Measurements from ENCODE around the gene TKFC.

TKFC gene

DNA sequence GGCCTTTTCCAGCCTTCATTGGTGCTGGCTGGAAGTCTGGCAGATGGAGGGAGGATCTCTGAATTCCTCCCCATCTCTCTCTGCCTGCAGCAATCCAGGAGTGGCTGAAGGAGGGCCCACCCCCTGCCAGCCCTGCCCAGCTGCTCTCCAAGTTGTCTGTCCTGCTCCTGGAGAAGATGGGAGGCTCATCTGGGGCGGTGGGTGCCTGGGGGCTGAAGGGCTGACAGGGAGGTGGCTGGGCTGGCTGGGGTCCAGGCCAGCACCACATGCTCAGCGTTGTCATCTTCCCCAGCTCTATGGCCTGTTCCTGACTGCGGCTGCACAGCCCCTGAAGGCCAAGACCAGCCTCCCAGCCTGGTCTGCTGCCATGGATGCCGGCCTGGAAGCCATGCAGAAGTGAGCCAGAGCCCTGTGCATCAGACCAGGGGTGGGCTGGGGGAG is 12.2 kb downstream of the TKFC start:
- no peak for DNase-seq (ENCODE audit: low spot score)

- peak; percentile 84 for DNase-seq (ENCODE audit: low spot score)
These were observed 13.2 kb downstream of the TKFC start for GRCh38 chr11:61345954-61346843.

GRCh38 chr11:61347916-61348461 is 15.0 kb downstream of the TKFC start:
- DNase-seq (ENCODE audit: low spot score): no peak

DNA sequence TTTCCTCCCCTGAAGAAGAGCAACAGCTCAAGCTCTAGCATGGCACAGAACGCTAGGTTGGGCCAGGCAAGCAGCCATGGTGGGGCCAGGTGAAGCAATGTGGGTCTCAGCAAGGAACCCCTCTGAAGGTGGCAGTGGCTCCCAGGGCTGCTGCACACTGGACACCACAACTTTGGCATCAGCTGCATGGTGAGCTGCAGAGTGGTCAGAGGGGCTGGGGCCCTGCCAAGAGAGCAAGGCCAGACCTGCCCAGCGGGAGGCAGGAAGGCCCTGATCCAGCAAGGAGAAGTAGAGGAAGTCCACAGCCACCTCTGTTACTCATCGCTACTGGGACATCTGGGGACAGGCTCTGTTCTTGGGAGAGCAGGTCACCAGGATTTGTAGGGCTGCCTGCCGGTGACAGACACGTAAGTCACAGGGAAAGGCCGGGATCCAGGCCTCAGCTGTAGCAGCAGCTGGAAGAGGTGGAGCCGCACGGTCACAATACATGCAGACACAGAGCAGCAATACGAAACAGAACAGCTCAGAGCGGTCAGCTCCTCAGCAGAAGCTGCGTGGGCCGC is 16.2 kb downstream of the TKFC start:
- no peak for DNase-seq (ENCODE audit: low spot score)

DNA sequence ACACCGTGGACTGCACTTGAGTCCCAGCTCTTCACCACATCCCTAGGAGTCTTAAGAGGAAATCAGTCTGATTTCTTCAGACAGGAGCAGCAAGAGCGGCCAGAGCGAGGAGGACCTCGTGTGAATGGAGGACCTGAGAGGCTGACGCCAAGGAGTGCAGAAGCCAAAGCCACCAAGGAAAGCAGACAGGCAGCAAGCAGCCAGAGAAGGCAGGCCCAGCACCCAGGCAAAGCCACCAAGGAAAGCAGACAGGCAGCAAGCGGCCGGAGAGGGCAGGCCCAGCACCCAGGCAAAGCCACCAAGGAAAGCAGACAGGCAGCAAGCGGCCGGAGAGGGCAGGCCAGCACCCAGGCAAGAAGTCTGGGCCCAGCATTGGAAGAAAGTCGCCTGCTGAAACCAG is 16.9 kb downstream of the TKFC start:
- DNase-seq (ENCODE audit: low spot score): no peak

GRCh38 chr11:61350336-61350735 is 17.3 kb downstream of the TKFC start:
- no peak for DNase-seq (ENCODE audit: low spot score)

- no peak for DNase-seq (ENCODE audit: low spot score)
These were observed 17.8 kb downstream of the TKFC start for GRCh38 chr11:61350803-61351202.

- DNase-seq (ENCODE audit: low spot score): no peak
These were observed 19.0 kb downstream of the TKFC start for GRCh38 chr11:61352038-61352437.

- DNase-seq (ENCODE audit: low spot score): peak; percentile 27
These were observed 20.4 kb downstream of the TKFC start for GRCh38 chr11:61353131-61354067.

- DNase-seq (ENCODE audit: low spot score): no peak
These were observed 21.2 kb downstream of the TKFC start for GRCh38 chr11:61354208-61354607.

- DNase-seq (ENCODE audit: low spot score): no peak
These were observed 23.7 kb downstream of the TKFC start for GRCh38 chr11:61356706-61357105.

- DNase-seq (ENCODE audit: low spot score): no peak
These were observed 24.3 kb downstream of the TKFC start for GRCh38 chr11:61357233-61357893.

DNA sequence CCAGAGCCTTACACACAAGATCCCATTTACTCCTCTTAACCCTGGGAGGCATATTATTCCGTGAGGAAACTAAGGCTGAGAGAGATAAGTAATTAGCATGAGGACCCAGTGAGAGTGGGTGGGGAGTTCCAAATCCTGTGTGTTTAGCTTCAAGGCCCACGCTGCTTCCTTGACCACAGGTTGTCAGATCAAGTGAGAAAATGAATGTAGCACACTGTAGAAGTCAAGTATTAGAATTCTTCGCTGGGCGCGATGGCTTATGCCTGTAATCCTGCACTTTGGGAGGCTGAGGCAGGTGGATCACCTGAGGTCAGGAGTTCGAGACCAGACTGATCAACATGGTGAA is 24.8 kb downstream of the TKFC start:
- DNase-seq (ENCODE audit: low spot score): no peak

DNA sequence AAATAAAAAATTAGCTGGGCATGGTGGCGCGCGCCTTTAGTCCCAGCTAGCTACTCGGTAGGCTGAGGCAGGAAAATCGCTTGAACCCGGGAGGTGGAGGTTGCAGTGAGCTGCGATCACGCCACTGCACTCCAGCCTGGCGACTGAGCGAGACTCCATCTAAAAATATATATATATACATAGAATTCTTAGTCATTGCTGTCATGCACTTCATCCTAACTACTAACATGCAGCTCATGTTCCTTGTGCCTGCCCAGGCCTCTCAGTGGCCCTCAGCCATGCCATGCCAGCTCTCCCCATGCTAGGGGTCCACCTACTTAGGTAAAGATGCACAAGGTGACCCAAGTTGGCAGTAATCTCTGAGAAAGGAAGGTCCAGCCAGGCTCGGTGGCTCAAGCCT is 25.5 kb downstream of the TKFC start:
- no peak for DNase-seq (ENCODE audit: low spot score)

DNA sequence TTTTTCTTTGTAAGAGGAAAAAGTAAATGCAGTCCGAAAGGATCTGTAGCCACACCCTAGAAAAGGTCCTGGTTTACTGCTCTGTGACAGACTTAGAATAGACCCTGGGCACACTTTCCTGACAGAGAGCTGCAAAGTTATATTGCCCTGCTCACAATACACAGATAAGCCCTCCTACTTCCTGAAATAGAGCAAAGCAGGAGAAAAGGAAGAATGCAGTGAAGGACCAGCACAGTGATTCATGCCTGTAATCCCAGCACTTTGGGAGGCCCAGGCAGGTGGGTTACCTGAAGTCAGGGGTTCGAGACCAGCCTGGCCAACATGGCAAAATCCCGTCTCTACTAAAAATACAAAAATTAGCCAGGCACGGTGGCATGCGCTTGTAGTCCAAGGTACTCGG is 26.5 kb downstream of the TKFC start:
- DNase-seq (ENCODE audit: low spot score): no peak

DNA sequence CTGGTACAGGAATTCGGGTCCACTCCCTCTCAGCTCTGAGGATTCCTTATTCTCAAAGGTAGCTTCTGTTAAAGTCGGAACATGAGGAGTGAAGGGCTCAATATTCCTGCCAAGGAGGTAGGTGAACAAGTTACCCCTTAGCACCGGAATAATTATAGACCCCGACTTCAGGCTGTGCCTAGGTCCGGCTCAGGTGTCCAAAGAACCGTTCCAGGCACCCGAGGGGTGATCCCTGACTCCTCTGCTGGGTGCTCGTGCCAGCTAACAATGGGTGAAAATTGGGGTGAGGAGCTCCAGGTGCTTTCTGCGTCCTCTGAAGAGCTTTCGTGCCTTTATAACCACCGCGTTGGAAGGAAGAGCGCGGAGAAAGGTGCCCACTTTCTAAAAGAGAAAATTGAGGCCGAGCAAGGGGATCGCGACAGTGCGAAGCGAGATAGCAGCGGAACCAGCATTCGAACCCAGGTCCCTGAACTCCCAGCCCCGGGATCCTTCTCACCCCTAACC is 28.3 kb downstream of the TKFC start:
- no peak for DNase-seq (ENCODE audit: low spot score)

- DNase-seq (ENCODE audit: low spot score): peak; percentile 90
These were observed 28.9 kb downstream of the TKFC start, which contains the start of the genes CYB561A3 and TMEM138 for GRCh38 chr11:61361741-61362541. CYB561A3 (minus strand) TSS chr11:61361882; CDS start chr11:61356713, 5,169 bp downstream. TMEM138 (plus strand) TSS chr11:61362374; CDS start chr11:61364391, 2,017 bp downstream.

GRCh38 chr11:61362542-61362875 is 29.5 kb downstream of the TKFC start:
- peak; percentile 48 for DNase-seq (ENCODE audit: low spot score)

DNA sequence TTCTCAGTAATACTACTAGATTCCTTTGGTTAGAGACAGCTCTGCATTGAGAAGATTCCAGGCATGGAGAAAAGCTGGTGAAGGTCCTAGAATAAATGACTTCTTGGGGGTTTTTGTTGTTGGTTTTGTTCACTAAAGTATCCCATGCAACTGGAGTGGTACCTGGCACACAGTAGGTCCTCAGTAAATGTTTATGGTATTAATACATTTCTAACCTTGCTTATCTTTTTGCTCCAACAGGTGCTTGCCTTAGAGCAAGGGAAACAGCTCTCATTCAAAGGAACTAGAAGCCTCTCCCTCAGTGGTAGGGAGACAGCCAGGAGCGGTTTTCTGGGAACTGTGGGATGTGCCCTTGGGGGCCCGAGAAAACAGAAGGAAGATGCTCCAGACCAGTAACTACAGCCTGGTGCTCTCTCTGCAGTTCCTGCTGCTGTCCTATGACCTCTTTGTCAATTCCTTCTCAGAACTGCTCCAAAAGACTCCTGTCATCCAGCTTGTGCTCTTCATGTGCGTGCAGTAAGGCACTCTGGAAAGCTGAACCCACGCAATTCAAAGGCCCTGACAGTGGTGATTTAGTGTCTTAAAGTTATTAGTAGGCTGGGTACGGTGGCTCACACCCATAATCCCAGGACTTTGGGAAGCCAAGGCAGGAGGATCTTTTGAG is 31.1 kb downstream of the TKFC start:
- DNase-seq (ENCODE audit: low spot score): no peak

- DNase-seq (ENCODE audit: low spot score): peak; percentile 80
These were observed 34.4 kb downstream of the TKFC start for GRCh38 chr11:61367406-61367805.

All from hematopoietic multipotent progenitor cell treated with erythropoietin and hydrocortisone succinate and interleukin-3 and kit ligand, for 15 days (in vitro differentiated cells).